Astrocyte (in vitro differentiated cells and primary cell): ENCODE measurements around the gene CCR2. TPM values are rescaled to one million over a fixed set of nuclear protein-coding genes. Genes with fewer than 3 reads are reported as not detected.

Source experiments
- DNase-seq: peaks from one replicate; pipeline ENCODE4 v3.0.0-alpha.2; 2010; ENCODE audit warnings: low read depth
- FAIRE-seq: peaks from 2 replicates; lab custom pipeline; 2011; peaks lifted over from hg19 to GRCh38; lab: Jason Lieb, UNC
- H2AFZ ChIP-seq: 2 replicates; pipeline ENCODE4 v1.6.0; 2012; ENCODE audit warnings: low read depth, low read length, inconsistent platforms
- H3K27ac ChIP-seq: 2 replicates; pipeline ENCODE4 v1.5.1; 2011; ENCODE audit warnings: low read depth, low read length, inconsistent platforms
- H3K27me3 ChIP-seq: 2 replicates; pipeline ENCODE4 v1.6.0; 2011; ENCODE audit warnings: low read length, inconsistent platforms; ENCODE audit not compliant: insufficient read depth
- H3K36me3 ChIP-seq: 2 replicates; pipeline ENCODE4 v1.5.1; 2011; ENCODE audit warnings: low read length, inconsistent platforms; ENCODE audit not compliant: insufficient read depth
- H3K4me1 ChIP-seq: 2 replicates; pipeline ENCODE4 v1.5.1; 2011; ENCODE audit warnings: low read length, inconsistent platforms; ENCODE audit not compliant: insufficient read depth
- H3K4me2 ChIP-seq: 2 replicates; pipeline ENCODE4 v1.6.0; 2012; ENCODE audit warnings: low read length, inconsistent platforms
- H3K4me3 ChIP-seq: 2 replicates; pipeline ENCODE4 v1.5.1; 2011; ENCODE audit warnings: low read depth, mild to moderate bottlenecking, low read length, inconsistent platforms; ENCODE audit not compliant: insufficient read depth
- H3K79me2 ChIP-seq: 2 replicates; pipeline ENCODE4 v1.6.0; 2012; ENCODE audit warnings: mild to moderate bottlenecking, low read length, inconsistent platforms; ENCODE audit not compliant: insufficient read depth
- H3K9ac ChIP-seq: 2 replicates; pipeline ENCODE4 v1.6.0; 2012; ENCODE audit warnings: mild to moderate bottlenecking, low read length, inconsistent platforms
- H3K9me3 ChIP-seq: 2 replicates; pipeline ENCODE4 v1.5.1; 2012; ENCODE audit warnings: low read depth, mild to moderate bottlenecking, low read length, inconsistent platforms; ENCODE audit not compliant: insufficient read depth
- H4K20me1 ChIP-seq: 2 replicates; pipeline ENCODE4 v1.6.0; 2012; ENCODE audit warnings: low read length, inconsistent platforms; ENCODE audit not compliant: insufficient read depth
- H3K27ac Mint-ChIP-seq: one replicate; pipeline ENCODE4 v1.8.0; 2021; ENCODE audit warnings: mild to moderate bottlenecking, mixed read lengths; ENCODE audit not compliant: unreplicated experiment
- H3K27me3 Mint-ChIP-seq: one replicate; pipeline ENCODE4 v1.8.0; 2021; ENCODE audit warnings: low read depth, mixed read lengths; ENCODE audit not compliant: unreplicated experiment
- H3K36me3 Mint-ChIP-seq: one replicate; pipeline ENCODE4 v1.8.0; 2021; ENCODE audit warnings: low read depth, mixed read lengths; ENCODE audit not compliant: unreplicated experiment
- H3K4me1 Mint-ChIP-seq: one replicate; pipeline ENCODE4 v1.8.0; 2021; ENCODE audit warnings: low read depth, mixed read lengths; ENCODE audit not compliant: unreplicated experiment
- H3K4me3 Mint-ChIP-seq: one replicate; pipeline ENCODE4 v1.8.0; 2021; ENCODE audit warnings: mild to moderate bottlenecking, moderate library complexity, mixed read lengths; ENCODE audit not compliant: unreplicated experiment
- H3K9me3 Mint-ChIP-seq: one replicate; pipeline ENCODE4 v1.8.0; 2021; ENCODE audit warnings: mild to moderate bottlenecking, mixed read lengths; ENCODE audit not compliant: unreplicated experiment
- EZH2 ChIP-seq: IDR thresholded peaks from 2 replicates; pipeline ENCODE4 v1.6.1; 2012; ENCODE audit warnings: mild to moderate bottlenecking, low read length, inconsistent platforms; ENCODE audit not compliant: insufficient read depth
- total RNA-seq: library from RNA; stranded (reverse); gene quantifications from 2 replicates; pipeline ENCODE4 v1.2.1, GENCODE V29; 2021
- TF ChIP-seq, protein P1 (sequence below): IDR thresholded peaks from 2 replicates; pipeline ENCODE4 v1.5.1; 2011; ENCODE audit warnings: low read depth, mild to moderate bottlenecking, inconsistent platforms, low read length, moderate library complexity; ENCODE audit not compliant: insufficient read depth

The CCR2 gene
- total RNA-seq, 1 donor from 2014 or later: not detected

DNA sequence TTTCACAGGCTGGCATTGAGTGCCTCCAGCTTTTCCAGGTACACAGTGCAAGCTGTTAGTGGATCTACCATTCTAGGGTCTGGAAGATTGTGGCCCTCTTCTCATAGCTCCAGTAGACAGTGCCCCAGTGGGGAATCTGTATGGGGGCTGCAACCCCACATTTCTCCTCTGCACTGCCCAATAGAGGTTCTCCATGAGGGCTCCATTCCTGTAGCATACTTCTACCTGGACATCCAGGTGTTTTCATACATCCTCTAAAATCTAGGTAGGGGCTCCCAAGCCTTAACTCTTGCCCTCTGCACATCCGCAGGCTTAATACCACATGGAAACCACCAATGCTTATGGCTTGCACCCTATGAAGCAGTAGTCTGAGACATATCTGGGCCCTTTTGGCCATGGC, 15.1 kb upstream of the CCR2 start:
- H3K4me2 ChIP-seq: no peak overlapping the region
- no peaks in the 10 kb centered on the region for H3K36me3 Mint-ChIP-seq
- H3K27me3 Mint-ChIP-seq: no peaks in the 10 kb centered on the region
- no peaks in the 10 kb centered on the region for H3K79me2 ChIP-seq
- H3K4me3 Mint-ChIP-seq: no peak overlapping the region
- no peaks in the 10 kb centered on the region for H3K4me1 ChIP-seq
- H2AFZ ChIP-seq: no peak overlapping the region
- peaks cover 11% of the 10 kb centered on the region for H3K4me1 Mint-ChIP-seq
- H3K4me3 ChIP-seq: no peak overlapping the region
- H3K9ac ChIP-seq: no peak overlapping the region
- H3K27ac Mint-ChIP-seq: no peak overlapping the region
- no peak overlapping the region for H3K27ac ChIP-seq
- no peaks in the 10 kb centered on the region for H3K36me3 ChIP-seq
- TF ChIP-seq EZH2: no peak
- TF ChIP-seq, protein P1, sequence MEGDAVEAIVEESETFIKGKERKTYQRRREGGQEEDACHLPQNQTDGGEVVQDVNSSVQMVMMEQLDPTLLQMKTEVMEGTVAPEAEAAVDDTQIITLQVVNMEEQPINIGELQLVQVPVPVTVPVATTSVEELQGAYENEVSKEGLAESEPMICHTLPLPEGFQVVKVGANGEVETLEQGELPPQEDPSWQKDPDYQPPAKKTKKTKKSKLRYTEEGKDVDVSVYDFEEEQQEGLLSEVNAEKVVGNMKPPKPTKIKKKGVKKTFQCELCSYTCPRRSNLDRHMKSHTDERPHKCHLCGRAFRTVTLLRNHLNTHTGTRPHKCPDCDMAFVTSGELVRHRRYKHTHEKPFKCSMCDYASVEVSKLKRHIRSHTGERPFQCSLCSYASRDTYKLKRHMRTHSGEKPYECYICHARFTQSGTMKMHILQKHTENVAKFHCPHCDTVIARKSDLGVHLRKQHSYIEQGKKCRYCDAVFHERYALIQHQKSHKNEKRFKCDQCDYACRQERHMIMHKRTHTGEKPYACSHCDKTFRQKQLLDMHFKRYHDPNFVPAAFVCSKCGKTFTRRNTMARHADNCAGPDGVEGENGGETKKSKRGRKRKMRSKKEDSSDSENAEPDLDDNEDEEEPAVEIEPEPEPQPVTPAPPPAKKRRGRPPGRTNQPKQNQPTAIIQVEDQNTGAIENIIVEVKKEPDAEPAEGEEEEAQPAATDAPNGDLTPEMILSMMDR: no peak
- FAIRE-seq (no peak), DNase-seq (no peak)
- no peaks in the 10 kb centered on the region for H3K27me3 ChIP-seq
- H4K20me1 ChIP-seq: no peaks in the 10 kb centered on the region
- peaks cover 10% of the 10 kb centered on the region for H3K9me3 ChIP-seq
- H3K9me3 Mint-ChIP-seq: peaks cover 14% of the 10 kb centered on the region

DNA sequence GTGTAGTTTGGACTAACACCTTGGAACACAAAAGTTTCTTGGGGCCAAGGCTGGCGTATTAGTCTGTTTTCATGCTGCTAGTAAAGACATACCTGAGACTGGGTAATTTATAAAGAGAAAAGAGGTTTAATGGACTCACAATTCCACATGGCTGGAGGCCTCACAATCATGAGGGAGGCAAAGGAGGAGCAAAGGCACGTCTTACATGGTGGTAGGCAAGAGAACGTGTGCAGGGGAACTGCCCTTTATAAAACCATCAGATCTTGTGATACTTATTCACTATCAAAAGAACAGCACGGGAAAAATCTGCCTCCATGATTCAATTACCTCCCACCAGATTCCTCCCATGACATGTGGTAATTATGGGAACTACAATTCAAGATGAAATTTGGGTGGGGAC, 9.4 kb upstream of the CCR2 start:
- H3K27me3 ChIP-seq: peaks cover 2% of the 10 kb centered on the region
- no peak overlapping the region for H3K4me2 ChIP-seq
- Mint-ChIP-seq H3K36me3 (no peaks in the 10 kb centered on the region), H3K27ac (no peak overlapping the region), H3K4me1 (no peaks in the 10 kb centered on the region), H3K27me3 (peaks cover 2% of the 10 kb centered on the region), H3K4me3 (no peak overlapping the region), H3K9me3 (peaks cover 1% of the 10 kb centered on the region)
- no peaks in the 10 kb centered on the region for H3K79me2 ChIP-seq
- DNase-seq (no peak), FAIRE-seq (no peak)
- no peaks in the 10 kb centered on the region for H3K36me3 ChIP-seq
- no peak overlapping the region for H2AFZ ChIP-seq
- TF ChIP-seq EZH2: no peak
- TF ChIP-seq, protein P1: no peak
- no peak overlapping the region for H3K9ac ChIP-seq
- H4K20me1 ChIP-seq: no peaks in the 10 kb centered on the region
- H3K27ac ChIP-seq: no peak overlapping the region
- H3K9me3 ChIP-seq: no peaks in the 10 kb centered on the region
- H3K4me1 ChIP-seq: no peaks in the 10 kb centered on the region
- no peak overlapping the region for H3K4me3 ChIP-seq

DNA sequence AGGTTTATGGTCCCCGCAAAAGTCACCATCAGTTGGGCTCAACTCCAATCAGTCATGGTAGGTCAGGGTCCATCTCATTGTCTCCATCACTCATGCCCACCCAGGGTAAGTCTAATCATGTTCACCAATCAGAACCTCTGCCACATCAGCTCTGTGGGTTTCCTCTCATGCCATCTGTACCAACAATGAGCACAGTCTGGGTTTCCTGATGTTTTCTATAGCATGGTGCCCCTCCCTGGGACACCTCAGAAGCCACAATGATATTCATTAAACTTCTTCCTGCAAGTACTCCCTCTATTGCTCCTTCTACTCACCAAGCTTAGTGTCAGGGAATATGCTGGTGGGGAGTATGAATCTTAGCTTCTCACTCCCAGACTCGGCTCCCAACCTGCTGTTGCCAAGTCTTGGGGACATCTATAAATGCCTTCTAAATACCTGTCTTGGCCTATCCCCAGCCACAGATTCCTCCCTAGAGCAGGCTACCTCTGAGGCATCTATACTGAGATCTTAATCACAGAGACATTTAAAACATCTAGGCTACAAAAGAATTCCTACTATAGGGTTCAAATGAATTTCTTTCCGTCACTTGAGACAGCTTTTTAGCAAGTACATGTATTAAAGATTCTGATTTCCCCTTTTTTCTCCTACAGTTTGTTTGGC, 5.0 kb upstream of the CCR2 start:
- no peak overlapping the region for H2AFZ ChIP-seq
- no peaks in the 10 kb centered on the region for H3K79me2 ChIP-seq
- FAIRE-seq: no peak
- no peak overlapping the region for H3K9ac ChIP-seq
- Mint-ChIP-seq H3K36me3 (no peaks in the 10 kb centered on the region), H3K27me3 (peaks cover 25% of the 10 kb centered on the region), H3K4me1 (peaks cover 7% of the 10 kb centered on the region), H3K27ac (no peak overlapping the region), H3K9me3 (no peaks in the 10 kb centered on the region), H3K4me3 (no peak overlapping the region)
- no peaks in the 10 kb centered on the region for H3K9me3 ChIP-seq
- no peak for DNase-seq
- H3K27ac ChIP-seq: no peak overlapping the region
- H3K4me1 ChIP-seq: no peaks in the 10 kb centered on the region
- no peak overlapping the region for H3K4me3 ChIP-seq
- H3K27me3 ChIP-seq: peaks cover 15% of the 10 kb centered on the region
- H4K20me1 ChIP-seq: no peaks in the 10 kb centered on the region
- TF ChIP-seq, protein P1: no peak
- no peak for TF ChIP-seq EZH2
- no peak overlapping the region for H3K4me2 ChIP-seq
- H3K36me3 ChIP-seq: no peaks in the 10 kb centered on the region
